K562 (cell line): ENCODE data around the gene TMOD2. TPM values are rescaled to one million over a fixed set of nuclear protein-coding genes. Genes with fewer than 3 reads are reported as not detected.
A peak's percentile ranks its signal among the peaks of the same experiment; 100 is the strongest.

Experiments
- CBX5 ChIP-seq: IDR thresholded peaks from 2 replicates; pipeline ENCODE4 v1.6.1; 2014; ENCODE audit warnings: low read depth, borderline replicate concordance
- E2F4 ChIP-seq: sonication (generic); formaldehyde crosslinking; IDR thresholded peaks from 2 replicates; pipeline ENCODE4 v1.8.0; 2022; ENCODE audit warnings: mild to moderate bottlenecking, low read depth, missing genetic modification reagents
- EP400 ChIP-seq: fragments of 450-650 bp; IDR thresholded peaks from 2 replicates; pipeline ENCODE4 v1.6.1; 2017; ENCODE audit warnings: antibody characterized with exemption, mild to moderate bottlenecking, moderate library complexity
- FOXK1 ChIP-seq: sonication (generic); formaldehyde crosslinking; IDR thresholded peaks from 2 replicates; pipeline ENCODE4 v1.8.0; 2022; ENCODE audit warnings: missing genetic modification reagents, mild to moderate bottlenecking, borderline replicate concordance
- MGA ChIP-seq: fragments of 450-650 bp; IDR thresholded peaks from 2 replicates; pipeline ENCODE4 v1.6.1; 2016; ENCODE audit warnings: mild to moderate bottlenecking, moderate library complexity
- PHB ChIP-seq: fragments of 250-450 bp; sonication (Bioruptor Pico); IDR thresholded peaks from 2 replicates; pipeline ENCODE4 v1.5.0; 2021
- PHF8 ChIP-seq: fragments of 200-600 bp; sonication (generic); IDR thresholded peaks from 2 replicates; pipeline ENCODE4 v1.6.1; 2012; ENCODE audit warnings: mixed run types, mild to moderate bottlenecking, inconsistent platforms, low read length, moderate library complexity, borderline replicate concordance
- SIRT6 ChIP-seq: IDR thresholded peaks from one replicate; pipeline ENCODE4 v1.6.1; 2012; ENCODE audit warnings: low read depth, mild to moderate bottlenecking, control low read depth, inconsistent platforms, low read length, moderate library complexity
- polyA plus RNA-seq, 8 experiments: library from polyadenylated mRNA; depleted of rRNA in 4 of 8; stranded (reverse) in 5 of 8; unstranded in 3 of 8; fragments of >200 nt; fragmentation: Nextera tagmentation in 2 of 8; fragmentation: Illumina TruSeq in 1 of 8; extraction: Ambion mirVana in 2 of 8; extraction: Trizol in 1 of 8; gene quantifications; 2 replicates each; pipeline versions ENCODE4 v1.2.1 to v1.2.3, GENCODE V29; 2011 to 2014; ENCODE audit warnings: inconsistent platforms in 1 of 8, missing spikeins in 1 of 8
- total RNA-seq, 7 experiments: library from RNA; depleted of rRNA in 6 of 7; stranded (reverse); fragments of >200 nt in 6 of 7; fragmentation: Illumina TruSeq in 2 of 7; extraction: Trizol in 2 of 7; gene quantifications; 2 replicates each; pipeline versions ENCODE4 v1.2.1 to v1.2.3, GENCODE V29; 2011 to 2021; ENCODE audit warnings: low replicate concordance in 1 of 7
- TF ChIP-seq, protein P1 (sequence below), 2 experiments: IDR thresholded peaks; 2 replicates each; pipeline ENCODE4 v1.6.1; 2011; ENCODE audit warnings: borderline replicate concordance in 1 of 2, control low read depth in 1 of 2, low read depth in 1 of 2, low read length in 1 of 2, mild to moderate bottlenecking in 1 of 2, mixed read lengths in 1 of 2, moderate library complexity in 1 of 2; ENCODE audit not compliant: insufficient read depth in 1 of 2, insufficient read length in 1 of 2, poor library complexity in 1 of 2, severe bottlenecking in 1 of 2; ENCODE audit errors: extremely low read depth in 1 of 2
- TF ChIP-seq, protein P2 (sequence below): sonication (generic); formaldehyde crosslinking; IDR thresholded peaks from 2 replicates; pipeline ENCODE4 v1.8.1; 2023; ENCODE audit warnings: mild to moderate bottlenecking, missing genetic modification reagents

The TMOD2 gene
- total and polyA plus RNA-seq, 9 of the 15 experiments (the other 6 are each of a cell fraction or from before 2014, with no cell fraction given) = 0.49 to 3.8 (median 3.0) TPM

DNA sequence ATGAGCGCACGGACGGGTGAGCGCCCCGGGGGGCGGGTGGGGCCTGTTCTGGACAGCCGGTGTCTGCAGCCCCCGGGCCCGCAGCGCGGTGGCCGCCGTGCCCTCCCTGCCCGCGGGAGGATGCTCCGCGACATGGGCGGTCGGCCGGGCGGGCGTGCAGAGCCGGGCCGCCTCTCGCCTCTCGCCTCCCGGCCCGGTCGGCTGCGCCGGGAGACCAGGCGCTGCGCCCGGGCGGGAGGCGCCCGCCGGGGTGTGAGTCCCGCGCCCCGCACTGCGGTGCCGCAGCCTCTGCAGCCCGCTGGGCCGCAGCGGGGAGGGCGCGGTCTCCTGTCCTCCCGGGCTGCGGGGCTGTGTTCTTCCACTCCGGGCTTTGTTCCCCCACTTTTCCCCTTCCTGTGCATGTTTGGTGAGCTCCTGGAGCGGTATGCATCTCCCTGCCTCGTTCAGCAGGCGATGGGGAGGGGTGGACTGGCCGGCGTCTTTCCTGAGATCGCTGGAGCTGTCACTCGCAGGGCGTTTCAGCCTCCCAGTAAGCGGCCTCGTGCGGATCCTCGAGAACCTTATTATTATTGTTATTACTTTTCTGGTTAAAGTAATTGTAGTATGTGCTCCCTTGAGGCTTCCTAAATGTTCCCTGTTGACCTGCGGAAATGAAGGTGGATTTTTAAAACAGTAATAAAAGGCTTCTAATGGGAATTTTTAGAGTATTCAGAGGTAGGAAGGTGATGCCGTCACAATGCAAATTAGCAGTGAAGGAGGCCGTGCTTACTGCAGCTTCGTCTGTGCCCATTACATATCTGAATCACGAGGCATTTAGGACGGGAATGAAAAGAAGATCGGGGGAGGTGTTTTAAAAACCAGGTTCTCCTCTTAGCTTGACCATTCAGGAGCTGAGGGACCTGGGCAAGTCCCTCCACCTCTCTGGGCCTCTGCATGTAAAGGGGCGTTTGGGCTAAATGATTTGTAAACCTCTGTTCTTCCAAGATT, 593 bp downstream of the TMOD2 start (continued):
- TF ChIP-seq MGA = peak; percentile 77
- TF ChIP-seq PHB (CRISPR knock-in tag) = no peak
- TF ChIP-seq PHF8 = peak; percentile 33; the same call in 1 of the 2 replicates
- no peak for TF ChIP-seq E2F4 (CRISPR knock-in tag)
- no peak for TF ChIP-seq EP400
- no peak for TF ChIP-seq CBX5
- no peak for TF ChIP-seq FOXK1
- TF ChIP-seq, protein P1, sequence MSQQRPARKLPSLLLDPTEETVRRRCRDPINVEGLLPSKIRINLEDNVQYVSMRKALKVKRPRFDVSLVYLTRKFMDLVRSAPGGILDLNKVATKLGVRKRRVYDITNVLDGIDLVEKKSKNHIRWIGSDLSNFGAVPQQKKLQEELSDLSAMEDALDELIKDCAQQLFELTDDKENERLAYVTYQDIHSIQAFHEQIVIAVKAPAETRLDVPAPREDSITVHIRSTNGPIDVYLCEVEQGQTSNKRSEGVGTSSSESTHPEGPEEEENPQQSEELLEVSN (IDR thresholded peaks at IDR 0.05; ENCODE audit: borderline replicate concordance in 1 of 2, extremely low read depth in 1 of 2, insufficient read depth in 1 of 2, insufficient read length in 1 of 2, low read depth in 1 of 2, low read length in 1 of 2, poor library complexity in 1 of 2, severe bottlenecking in 1 of 2) = peak in 1 of 2 experiments; percentile 71
- no peak for TF ChIP-seq SIRT6
- TF ChIP-seq, protein P2, sequence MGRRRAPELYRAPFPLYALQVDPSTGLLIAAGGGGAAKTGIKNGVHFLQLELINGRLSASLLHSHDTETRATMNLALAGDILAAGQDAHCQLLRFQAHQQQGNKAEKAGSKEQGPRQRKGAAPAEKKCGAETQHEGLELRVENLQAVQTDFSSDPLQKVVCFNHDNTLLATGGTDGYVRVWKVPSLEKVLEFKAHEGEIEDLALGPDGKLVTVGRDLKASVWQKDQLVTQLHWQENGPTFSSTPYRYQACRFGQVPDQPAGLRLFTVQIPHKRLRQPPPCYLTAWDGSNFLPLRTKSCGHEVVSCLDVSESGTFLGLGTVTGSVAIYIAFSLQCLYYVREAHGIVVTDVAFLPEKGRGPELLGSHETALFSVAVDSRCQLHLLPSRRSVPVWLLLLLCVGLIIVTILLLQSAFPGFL = no peak
